ENCODE data around the gene RER1. TPM values are rescaled to one million over a fixed set of nuclear protein-coding genes. Genes with fewer than 3 reads are reported as not detected.

Gene RER1
- polyA plus RNA-seq, 1 experiment, result 324 TPM

GRCh38 chr1:2384130-2384860 lies 7.3 kb upstream of the RER1 start:
- no peak for DNase-seq (ENCODE audit: low read depth, low spot score)
- POLR2A ChIA-PET, result interaction anchor here (1.1 kb wide), 1 partner anchor 189 kb away, joined by 4 read pairs; the partner anchor contains the start of gene FAAP20
- no peak overlapping the region for H3K27ac ChIP-seq (ENCODE audit: low read depth, low read length)
- no peaks in the 10 kb centered on the region for H3K27me3 ChIP-seq (ENCODE audit: control insufficient read depth, insufficient read depth, low read length)
- H3K9me3 ChIP-seq (ENCODE audit: control insufficient read depth, insufficient read depth, low read length), result no peaks in the 10 kb centered on the region; the same call in 1 of the 2 replicates
- H3K4me3 ChIP-seq (ENCODE audit: low read depth, low read length), result no peak overlapping the region
- CTCF ChIA-PET, result interaction anchor here (1.3 to 8.6 kb wide), 2 partner anchors 185 to 190 kb away, joined by 4 to 255 read pairs; partner anchors contain the start of gene FAAP20
- no peak for TF ChIP-seq CTCF (IDR thresholded peaks at IDR 0.05; ENCODE audit: low read depth, low read length)

- Histone ChIP-seq H3K4me3 (ENCODE audit: low read depth, low read length) (no peak overlapping the region), H3K9me3 (ENCODE audit: control insufficient read depth, insufficient read depth, low read length) (no peaks in the 10 kb centered on the region; the same call in 1 of the 2 replicates), H3K27ac (ENCODE audit: low read depth, low read length) (no peak overlapping the region), H3K27me3 (ENCODE audit: control insufficient read depth, insufficient read depth, low read length) (no peaks in the 10 kb centered on the region)
- ChIA-PET POLR2A (no interaction called here), CTCF (interaction anchor here (1.3 to 8.6 kb wide), 2 partner anchors 186 to 191 kb away, joined by 4 to 255 read pairs; partner anchors contain the start of gene FAAP20)
- no peak for DNase-seq (ENCODE audit: low read depth, low spot score)
- no peak for TF ChIP-seq CTCF (IDR thresholded peaks at IDR 0.05; ENCODE audit: low read depth, low read length)
Measured at GRCh38 chr1:2384941-2385481, 6.6 kb upstream of the RER1 start.

- DNase-seq (ENCODE audit: low read depth, low spot score), result no peak
- ChIA-PET CTCF (interaction anchor here (1.0 to 8.6 kb wide), 2 partner anchors 191 to 192 kb away, joined by 5 to 255 read pairs; partner anchors contain the start of gene FAAP20), POLR2A (no interaction called here)
- Histone ChIP-seq H3K4me3 (ENCODE audit: low read depth, low read length) (no peak overlapping the region), H3K27me3 (ENCODE audit: control insufficient read depth, insufficient read depth, low read length) (no peaks in the 10 kb centered on the region), H3K9me3 (ENCODE audit: control insufficient read depth, insufficient read depth, low read length) (no peaks in the 10 kb centered on the region; the same call in 1 of the 2 replicates), H3K27ac (ENCODE audit: low read depth, low read length) (no peak overlapping the region)
- TF ChIP-seq CTCF (IDR thresholded peaks at IDR 0.05; ENCODE audit: low read depth, low read length), result no peak
Measured at GRCh38 chr1:2385606-2386280, 5.9 kb upstream of the RER1 start.

- no peak for DNase-seq (ENCODE audit: low read depth, low spot score)
- H3K9me3 ChIP-seq (ENCODE audit: control insufficient read depth, insufficient read depth, low read length), result no peaks in the 10 kb centered on the region; the same call in 1 of the 2 replicates
- TF ChIP-seq CTCF (IDR thresholded peaks at IDR 0.05; ENCODE audit: low read depth, low read length), result no peak
- CTCF ChIA-PET, result interaction anchor here (1.0 to 1.7 kb wide), 2 partner anchors 192 kb away, joined by 5 to 7 read pairs; partner anchors contain the start of gene FAAP20
- H3K27me3 ChIP-seq (ENCODE audit: control insufficient read depth, insufficient read depth, low read length), result no peaks in the 10 kb centered on the region
- H3K4me3 ChIP-seq (ENCODE audit: low read depth, low read length), result no peak overlapping the region
- POLR2A ChIA-PET, result no interaction called here
- H3K27ac ChIP-seq (ENCODE audit: low read depth, low read length), result no peak overlapping the region
Measured at GRCh38 chr1:2386636-2387611, 4.7 kb upstream of the RER1 start.
